Liver (tissue), 3 donors: Measurements from ENCODE around the gene MYL1.

Source experiments
- EGR1 ChIP-seq, 2 donors: IDR thresholded peaks; 2 replicates each; pipeline ENCODE4 v1.6.1; 2016 to 2018; ENCODE audit warnings: antibody characterized with exemption in 2 of 2, low read depth in 2 of 2
- GABPA ChIP-seq, 2 donors: IDR thresholded peaks in 1 of 2; conservative IDR thresholded peaks in 1 of 2; 2 replicates each; pipeline ENCODE4 v1.6.1; 2016; ENCODE audit warnings: antibody characterized with exemption in 2 of 2, mild to moderate bottlenecking in 1 of 2, moderate library complexity in 1 of 2
- JUND ChIP-seq, 2 donors: IDR thresholded peaks; 2 replicates each; pipeline ENCODE4 v1.6.1; 2016; ENCODE audit warnings: antibody characterized with exemption in 2 of 2
- RAD21 ChIP-seq, 2 donors: IDR thresholded peaks; 2 replicates each; pipeline ENCODE4 v1.6.1; 2016; ENCODE audit warnings: antibody characterized with exemption in 2 of 2, mild to moderate bottlenecking in 2 of 2
- RXRA ChIP-seq, 2 donors: IDR thresholded peaks; 2 replicates each; pipeline ENCODE4 v1.6.1; 2017 to 2018; ENCODE audit warnings: antibody characterized with exemption in 2 of 2, mild to moderate bottlenecking in 1 of 2
- SP1 ChIP-seq: IDR thresholded peaks from 2 replicates; pipeline ENCODE4 v1.6.1; 2018; ENCODE audit warnings: antibody characterized with exemption, mild to moderate bottlenecking
- TAF1 ChIP-seq: conservative IDR thresholded peaks from 2 replicates; pipeline ENCODE4 v1.6.1; 2016; ENCODE audit warnings: antibody characterized with exemption, mild to moderate bottlenecking
- YY1 ChIP-seq: IDR thresholded peaks from 2 replicates; pipeline ENCODE4 v1.6.1; 2016; ENCODE audit warnings: antibody characterized with exemption, mild to moderate bottlenecking
- TF ChIP-seq, protein P1 (sequence below): fragments of 150-350 bp; IDR thresholded peaks from 2 replicates; pipeline ENCODE4 v1.5.1; 2017; ENCODE audit warnings: improper control_type of control experiment, low read depth, low read length; ENCODE audit not compliant: missing input control
- TF ChIP-seq, protein P2 (sequence below): IDR thresholded peaks from 2 replicates; pipeline ENCODE4 v1.6.1; 2016; ENCODE audit warnings: antibody characterized with exemption
- TF ChIP-seq, protein P3 (sequence below): IDR thresholded peaks from 2 replicates; pipeline ENCODE4 v1.6.1; 2016; ENCODE audit warnings: antibody characterized with exemption
- TF ChIP-seq, protein P4 (sequence below): IDR thresholded peaks from 2 replicates; pipeline ENCODE4 v1.6.1; 2016; ENCODE audit warnings: antibody characterized with exemption, mild to moderate bottlenecking
- TF ChIP-seq, protein P5 (sequence below): IDR thresholded peaks from 2 replicates; pipeline ENCODE4 v1.6.1; 2016; ENCODE audit warnings: antibody characterized with exemption
- donor health status: healthy.
- donor health status: healthy.

DNA sequence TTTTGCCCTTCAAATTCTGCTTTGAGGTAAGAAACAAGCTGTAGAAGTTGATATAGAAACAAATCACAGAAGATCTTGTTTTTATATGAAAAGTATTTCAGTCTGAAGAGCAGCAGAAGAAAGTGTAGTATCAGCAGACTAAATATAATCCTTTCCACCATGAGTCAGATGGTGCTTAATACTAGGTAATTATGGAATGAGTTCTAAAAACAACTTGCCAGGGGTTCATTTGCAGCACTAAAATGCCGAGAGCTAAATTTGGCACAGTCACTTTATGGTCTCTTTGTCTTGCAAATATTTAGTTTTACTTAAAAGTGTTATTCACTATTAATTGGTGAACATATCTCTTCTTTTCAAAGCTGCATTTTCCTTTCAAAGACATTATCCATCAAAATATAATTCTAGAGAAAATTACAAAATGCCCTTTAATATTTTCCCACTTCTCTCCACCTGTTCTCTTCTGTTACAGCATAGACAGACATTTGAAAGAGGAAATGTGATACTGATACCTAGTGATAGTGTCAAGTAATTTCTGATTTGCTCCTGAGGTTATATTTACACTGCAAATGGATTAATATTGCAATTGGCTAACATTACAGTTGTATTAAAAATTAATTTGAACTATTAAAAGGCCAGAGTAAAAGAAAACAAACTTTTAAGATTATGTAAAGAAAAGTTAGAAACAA, 5.3 kb downstream of the MYL1 start:
- TF ChIP-seq, protein P1, sequence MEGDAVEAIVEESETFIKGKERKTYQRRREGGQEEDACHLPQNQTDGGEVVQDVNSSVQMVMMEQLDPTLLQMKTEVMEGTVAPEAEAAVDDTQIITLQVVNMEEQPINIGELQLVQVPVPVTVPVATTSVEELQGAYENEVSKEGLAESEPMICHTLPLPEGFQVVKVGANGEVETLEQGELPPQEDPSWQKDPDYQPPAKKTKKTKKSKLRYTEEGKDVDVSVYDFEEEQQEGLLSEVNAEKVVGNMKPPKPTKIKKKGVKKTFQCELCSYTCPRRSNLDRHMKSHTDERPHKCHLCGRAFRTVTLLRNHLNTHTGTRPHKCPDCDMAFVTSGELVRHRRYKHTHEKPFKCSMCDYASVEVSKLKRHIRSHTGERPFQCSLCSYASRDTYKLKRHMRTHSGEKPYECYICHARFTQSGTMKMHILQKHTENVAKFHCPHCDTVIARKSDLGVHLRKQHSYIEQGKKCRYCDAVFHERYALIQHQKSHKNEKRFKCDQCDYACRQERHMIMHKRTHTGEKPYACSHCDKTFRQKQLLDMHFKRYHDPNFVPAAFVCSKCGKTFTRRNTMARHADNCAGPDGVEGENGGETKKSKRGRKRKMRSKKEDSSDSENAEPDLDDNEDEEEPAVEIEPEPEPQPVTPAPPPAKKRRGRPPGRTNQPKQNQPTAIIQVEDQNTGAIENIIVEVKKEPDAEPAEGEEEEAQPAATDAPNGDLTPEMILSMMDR = no peak
- TF ChIP-seq, protein P2, sequence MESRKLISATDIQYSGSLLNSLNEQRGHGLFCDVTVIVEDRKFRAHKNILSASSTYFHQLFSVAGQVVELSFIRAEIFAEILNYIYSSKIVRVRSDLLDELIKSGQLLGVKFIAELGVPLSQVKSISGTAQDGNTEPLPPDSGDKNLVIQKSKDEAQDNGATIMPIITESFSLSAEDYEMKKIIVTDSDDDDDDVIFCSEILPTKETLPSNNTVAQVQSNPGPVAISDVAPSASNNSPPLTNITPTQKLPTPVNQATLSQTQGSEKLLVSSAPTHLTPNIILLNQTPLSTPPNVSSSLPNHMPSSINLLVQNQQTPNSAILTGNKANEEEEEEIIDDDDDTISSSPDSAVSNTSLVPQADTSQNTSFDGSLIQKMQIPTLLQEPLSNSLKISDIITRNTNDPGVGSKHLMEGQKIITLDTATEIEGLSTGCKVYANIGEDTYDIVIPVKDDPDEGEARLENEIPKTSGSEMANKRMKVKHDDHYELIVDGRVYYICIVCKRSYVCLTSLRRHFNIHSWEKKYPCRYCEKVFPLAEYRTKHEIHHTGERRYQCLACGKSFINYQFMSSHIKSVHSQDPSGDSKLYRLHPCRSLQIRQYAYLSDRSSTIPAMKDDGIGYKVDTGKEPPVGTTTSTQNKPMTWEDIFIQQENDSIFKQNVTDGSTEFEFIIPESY = no peak
- TF ChIP-seq JUND (IDR thresholded peaks at IDR 0.05) (no peak), RXRA (IDR thresholded peaks at IDR 0.05) (no peak), GABPA (IDR thresholded peaks at IDR 0.05 in 1 of 2, conservative IDR thresholded peaks at IDR 0.05 in 1 of 2) (no peak), EGR1 (IDR thresholded peaks at IDR 0.05; ENCODE audit: low read depth in 2 of 2) (no peak), TAF1 (no peak), RAD21 (IDR thresholded peaks at IDR 0.05) (no peak), SP1 (no peak), YY1 (no peak)
- TF ChIP-seq, protein P3, sequence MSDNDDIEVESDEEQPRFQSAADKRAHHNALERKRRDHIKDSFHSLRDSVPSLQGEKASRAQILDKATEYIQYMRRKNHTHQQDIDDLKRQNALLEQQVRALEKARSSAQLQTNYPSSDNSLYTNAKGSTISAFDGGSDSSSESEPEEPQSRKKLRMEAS = no peak
- TF ChIP-seq, protein P4, sequence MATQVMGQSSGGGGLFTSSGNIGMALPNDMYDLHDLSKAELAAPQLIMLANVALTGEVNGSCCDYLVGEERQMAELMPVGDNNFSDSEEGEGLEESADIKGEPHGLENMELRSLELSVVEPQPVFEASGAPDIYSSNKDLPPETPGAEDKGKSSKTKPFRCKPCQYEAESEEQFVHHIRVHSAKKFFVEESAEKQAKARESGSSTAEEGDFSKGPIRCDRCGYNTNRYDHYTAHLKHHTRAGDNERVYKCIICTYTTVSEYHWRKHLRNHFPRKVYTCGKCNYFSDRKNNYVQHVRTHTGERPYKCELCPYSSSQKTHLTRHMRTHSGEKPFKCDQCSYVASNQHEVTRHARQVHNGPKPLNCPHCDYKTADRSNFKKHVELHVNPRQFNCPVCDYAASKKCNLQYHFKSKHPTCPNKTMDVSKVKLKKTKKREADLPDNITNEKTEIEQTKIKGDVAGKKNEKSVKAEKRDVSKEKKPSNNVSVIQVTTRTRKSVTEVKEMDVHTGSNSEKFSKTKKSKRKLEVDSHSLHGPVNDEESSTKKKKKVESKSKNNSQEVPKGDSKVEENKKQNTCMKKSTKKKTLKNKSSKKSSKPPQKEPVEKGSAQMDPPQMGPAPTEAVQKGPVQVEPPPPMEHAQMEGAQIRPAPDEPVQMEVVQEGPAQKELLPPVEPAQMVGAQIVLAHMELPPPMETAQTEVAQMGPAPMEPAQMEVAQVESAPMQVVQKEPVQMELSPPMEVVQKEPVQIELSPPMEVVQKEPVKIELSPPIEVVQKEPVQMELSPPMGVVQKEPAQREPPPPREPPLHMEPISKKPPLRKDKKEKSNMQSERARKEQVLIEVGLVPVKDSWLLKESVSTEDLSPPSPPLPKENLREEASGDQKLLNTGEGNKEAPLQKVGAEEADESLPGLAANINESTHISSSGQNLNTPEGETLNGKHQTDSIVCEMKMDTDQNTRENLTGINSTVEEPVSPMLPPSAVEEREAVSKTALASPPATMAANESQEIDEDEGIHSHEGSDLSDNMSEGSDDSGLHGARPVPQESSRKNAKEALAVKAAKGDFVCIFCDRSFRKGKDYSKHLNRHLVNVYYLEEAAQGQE = no peak
- TF ChIP-seq, protein P5, sequence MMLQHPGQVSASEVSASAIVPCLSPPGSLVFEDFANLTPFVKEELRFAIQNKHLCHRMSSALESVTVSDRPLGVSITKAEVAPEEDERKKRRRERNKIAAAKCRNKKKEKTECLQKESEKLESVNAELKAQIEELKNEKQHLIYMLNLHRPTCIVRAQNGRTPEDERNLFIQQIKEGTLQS = no peak
